Pancreas (tissue), 10 donors: Measurements from ENCODE around the gene SMURF1. TPM values are rescaled to one million over a fixed set of nuclear protein-coding genes. Genes with fewer than 3 reads are reported as not detected.

Experiments used
- ATAC-seq, 4 donors: fragments of 200-7000 bp; cut with Tn5 transposase; one replicate each; pipeline versions ENCODE4 v1.8.0 to v1.9.1; 2020; ENCODE audit warnings: mild to moderate bottlenecking in 4 of 4, moderate library complexity in 4 of 4
- DNase-seq, 6 donors: peaks; one replicate each; pipeline ENCODE4 v3.0.0-alpha.2; 2020
- FAIRE-seq: peaks from 2 replicates; lab custom pipeline; 2012; peaks lifted over from hg19 to GRCh38; lab: Jason Lieb, UNC
- H3K27ac ChIP-seq, 4 donors: fragments of 200-600 bp; sonication (generic); 1 replicate in 3 of 4; 2 replicates in 1 of 4; pipeline versions ENCODE4 v1.5.0 to v1.8.0; 2020
- H3K27me3 ChIP-seq, 4 donors: fragments of 200-600 bp; one replicate each; pipeline ENCODE4 v1.8.0; 2021
- H3K36me3 ChIP-seq, 3 donors: fragments of 200-600 bp; sonication (generic) in 1 of 3; one replicate each; pipeline versions ENCODE4 v1.5.0 to v1.8.0; 2020 to 2021
- H3K4me1 ChIP-seq, 3 donors: fragments of 200-600 bp; one replicate each; pipeline ENCODE4 v1.8.0; 2021
- H3K4me3 ChIP-seq, 4 donors: fragments of 200-600 bp; sonication (generic) in 2 of 4; one replicate each; pipeline versions ENCODE4 v1.5.0 to v1.8.0; 2020 to 2021
- H3K9me3 ChIP-seq, 4 donors: fragments of 200-600 bp; one replicate each; pipeline ENCODE4 v1.8.0; 2021
- WGBS, 2 donors: extraction: QIAGEN DNeasy Blood & Tissue Kit; methylation state at CpG; one replicate each; pipeline ENCODE4 v1.1.7; 2013; 5-methylcytosine and 5-hydroxymethylcytosine counted together
- intact Hi-C, 3 donors: fragments of 100-400 bp; cut with DNase I; formaldehyde crosslinking; loops; one replicate each; pipeline versions ENCODE4 v1.11.1 to v1.14.2; 2022
- polyA plus RNA-seq, 2 donors: library from polyadenylated mRNA; stranded (reverse); fragments of 200-250 nt; gene quantifications; one replicate each; pipeline ENCODE4 v1.2.3, GENCODE V29; 2013
- total RNA-seq, 6 donors: library from RNA; stranded (reverse); fragmentation: NEBNext Ultra II Directional in 4 of 6; extraction: Animal tissue kit (Norgen Biotek cat#: 25700) in 4 of 6; gene quantifications; one replicate each; pipeline versions ENCODE4 v1.2.1 to v1.2.4, GENCODE V29; 2021 to 2023
- TF ChIP-seq, protein P1 (sequence below), 4 donors: fragments of 200-600 bp; sonication (generic) in 3 of 4; IDR thresholded peaks; one replicate each; pipeline versions ENCODE4 v1.5.0 to v1.8.0; 2021; ENCODE audit warnings: antibody characterized with exemption in 4 of 4
- donor health status: healthy with polysubstance abuse.
- donor health status: DM: no; HTN: no; CAD: no; lungs with moderate emphysema.
- donor health status: DM: no; HTN: no; CAD: no.
- donor health status: control.
- donor health status: control.
- donor health status: Bipolar disorder and iron deficiency.
- donor health status: DM: yes; HTN: yes; CAD: no.
- donor health status: DM: no; HTN: no; CAD: no.
- donor health status: DM: no; HTN: no; CAD: no.
- donor health status: DM: yes; HTN: yes; CAD: no.

Gene SMURF1
- total and polyA plus RNA-seq, 8 donors = 7.6 to 22.7 (median 14.1) TPM

DNA sequence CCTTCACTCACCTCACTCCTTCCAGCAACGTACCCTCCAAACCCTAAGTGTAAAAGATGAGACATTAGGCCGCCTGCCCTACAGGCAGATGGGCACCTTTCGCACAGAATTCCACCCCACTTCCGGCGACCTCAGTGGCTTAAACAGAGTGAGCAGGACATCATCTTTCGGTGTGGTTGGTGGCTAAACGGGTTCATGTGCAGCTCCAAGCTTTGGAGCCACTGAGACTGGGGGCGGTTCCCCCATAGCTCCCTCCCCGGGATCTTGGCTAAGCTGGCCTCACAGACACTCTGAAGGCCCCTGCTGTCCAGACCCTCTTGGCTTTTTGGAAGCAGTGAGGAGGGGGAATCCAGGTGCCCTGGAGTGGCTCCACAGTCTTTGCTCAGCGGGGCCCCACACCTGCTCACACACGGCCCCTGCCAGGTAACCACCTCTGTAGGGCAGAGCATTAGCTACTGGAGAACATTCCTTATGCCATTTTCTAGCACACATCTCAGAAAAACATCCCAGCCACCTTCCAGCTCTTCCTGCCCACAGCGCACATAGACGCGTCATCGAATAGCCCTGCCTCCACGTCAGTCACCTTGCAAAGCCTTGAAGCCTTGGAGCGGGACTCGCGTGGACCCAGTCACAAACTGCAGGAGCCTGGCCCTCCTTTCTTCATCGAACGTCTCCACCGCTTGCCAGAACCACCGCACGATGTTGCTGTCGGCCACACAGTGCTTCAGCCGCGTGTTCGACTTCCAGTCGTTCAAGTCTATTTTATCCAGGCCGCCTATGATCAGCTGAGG is 108.8 kb downstream of the SMURF1 start:
- WGBS, 2 donors = 91 to 93% methylated on average over 30 of the region's 30 CpGs
- intact Hi-C loops = loop anchor here in 1 of 3 donors (5.0 kb wide), 1 partner anchor 277 kb away; no protein-coding TSS in a partner anchor

DNA sequence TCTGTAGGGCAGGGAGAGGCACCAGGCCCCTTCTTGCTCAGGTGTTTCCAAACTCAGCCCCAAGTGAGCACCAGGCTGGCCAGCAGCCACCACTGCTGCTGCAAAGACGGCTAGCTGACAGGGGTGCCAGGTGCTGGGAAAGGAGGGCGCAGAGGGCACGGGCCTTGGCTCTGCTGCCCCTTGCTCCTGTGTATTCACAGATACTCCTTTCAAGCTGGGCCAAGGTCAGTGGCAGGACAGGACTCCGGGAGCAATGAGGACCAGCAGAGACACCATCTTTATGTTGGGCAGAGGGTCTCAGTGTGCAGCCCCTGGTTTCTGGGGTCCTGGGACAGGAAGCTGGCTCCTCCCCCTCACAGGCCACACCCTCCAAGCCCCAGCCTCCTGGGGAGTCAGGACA is 110.1 kb downstream of the SMURF1 start:
- FAIRE-seq (no peak), DNase-seq (no peak), ATAC-seq (no peak)
- H3K4me3 ChIP-seq = no peak overlapping the region
- intact Hi-C loops = no loop called here
- H3K27ac ChIP-seq = no peak overlapping the region
- no peaks in the 10 kb centered on the region for H3K9me3 ChIP-seq
- H3K27me3 ChIP-seq = no peaks in the 10 kb centered on the region
- 76 to 81% methylated on average over 4 of the region's 4 CpGs for WGBS, 2 donors
- peaks cover 4 to 98% (median 37%) of the 10 kb centered on the region in 3 donors for H3K36me3 ChIP-seq
- TF ChIP-seq, protein P1, sequence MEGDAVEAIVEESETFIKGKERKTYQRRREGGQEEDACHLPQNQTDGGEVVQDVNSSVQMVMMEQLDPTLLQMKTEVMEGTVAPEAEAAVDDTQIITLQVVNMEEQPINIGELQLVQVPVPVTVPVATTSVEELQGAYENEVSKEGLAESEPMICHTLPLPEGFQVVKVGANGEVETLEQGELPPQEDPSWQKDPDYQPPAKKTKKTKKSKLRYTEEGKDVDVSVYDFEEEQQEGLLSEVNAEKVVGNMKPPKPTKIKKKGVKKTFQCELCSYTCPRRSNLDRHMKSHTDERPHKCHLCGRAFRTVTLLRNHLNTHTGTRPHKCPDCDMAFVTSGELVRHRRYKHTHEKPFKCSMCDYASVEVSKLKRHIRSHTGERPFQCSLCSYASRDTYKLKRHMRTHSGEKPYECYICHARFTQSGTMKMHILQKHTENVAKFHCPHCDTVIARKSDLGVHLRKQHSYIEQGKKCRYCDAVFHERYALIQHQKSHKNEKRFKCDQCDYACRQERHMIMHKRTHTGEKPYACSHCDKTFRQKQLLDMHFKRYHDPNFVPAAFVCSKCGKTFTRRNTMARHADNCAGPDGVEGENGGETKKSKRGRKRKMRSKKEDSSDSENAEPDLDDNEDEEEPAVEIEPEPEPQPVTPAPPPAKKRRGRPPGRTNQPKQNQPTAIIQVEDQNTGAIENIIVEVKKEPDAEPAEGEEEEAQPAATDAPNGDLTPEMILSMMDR (IDR thresholded peaks at IDR 0.05) = no peak
- H3K4me1 ChIP-seq = no peaks in the 10 kb centered on the region

More for the DNA sequence above, 108.8 kb downstream of the SMURF1 start:
- H3K4me3 ChIP-seq = no peak overlapping the region
- peaks cover 2 to 98% (median 37%) of the 10 kb centered on the region in 3 donors for H3K36me3 ChIP-seq
- DNase-seq (peak in 1 of 6 donors; percentile 5), FAIRE-seq (no peak), ATAC-seq (no peak)
- no peaks in the 10 kb centered on the region for H3K27me3 ChIP-seq
- H3K9me3 ChIP-seq = no peaks in the 10 kb centered on the region
- TF ChIP-seq, protein P1 (IDR thresholded peaks at IDR 0.05) = no peak
- no peaks in the 10 kb centered on the region for H3K4me1 ChIP-seq
- H3K27ac ChIP-seq = no peak overlapping the region

DNA sequence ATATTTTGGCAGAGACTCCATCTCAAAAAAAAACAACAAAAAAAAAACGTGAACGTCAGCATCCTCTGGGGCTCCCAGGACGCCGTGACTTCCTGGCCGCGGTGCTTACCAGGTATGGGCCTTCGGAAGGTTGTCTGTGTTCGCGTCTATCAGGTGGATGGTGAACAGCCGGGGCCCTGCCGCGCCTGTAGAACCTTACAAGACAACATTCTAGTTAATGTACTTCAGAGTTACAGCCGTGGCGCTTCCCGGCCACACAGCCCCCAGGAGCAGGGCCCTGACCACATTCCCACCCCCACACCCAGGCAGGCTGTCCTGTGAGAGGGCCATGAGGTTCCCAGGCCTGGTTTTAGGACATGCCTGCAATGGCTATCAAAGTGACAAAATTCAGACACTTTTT is 111.0 kb downstream of the SMURF1 start:
- ATAC-seq (no peak), FAIRE-seq (no peak), DNase-seq (no peak)
- Histone ChIP-seq H3K27ac (no peak overlapping the region), H3K27me3 (no peaks in the 10 kb centered on the region), H3K9me3 (no peaks in the 10 kb centered on the region), H3K4me3 (no peak overlapping the region), H3K4me1 (no peaks in the 10 kb centered on the region), H3K36me3 (peaks cover 4 to 94% (median 33%) of the 10 kb centered on the region in 3 donors)
- TF ChIP-seq, protein P1 (IDR thresholded peaks at IDR 0.05) = no peak
- intact Hi-C loops = no loop called here
- 88 to 92% methylated on average over 15 of the region's 15 CpGs for WGBS, 2 donors

DNA sequence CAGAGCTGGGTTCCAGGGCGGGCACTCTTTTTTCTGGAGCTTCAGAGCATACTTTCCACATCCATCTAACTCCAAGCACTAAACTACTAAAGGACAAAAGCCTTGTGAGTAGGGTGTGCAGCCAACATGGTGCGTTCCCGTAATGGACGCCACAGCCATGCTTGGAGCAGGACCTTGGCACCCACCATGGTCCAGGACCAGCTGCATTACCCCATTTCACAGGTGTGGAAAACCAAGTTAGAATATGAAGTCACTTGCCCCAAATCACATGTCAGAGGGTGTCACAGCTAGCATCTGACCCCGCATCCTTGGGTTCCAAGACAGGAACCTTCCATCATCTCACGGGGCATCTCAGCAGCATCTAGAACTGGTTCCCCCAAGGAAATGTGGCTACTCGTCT is 112.4 kb downstream of the SMURF1 start:
- intact Hi-C loops = no loop called here
- H3K27me3 ChIP-seq = no peaks in the 10 kb centered on the region
- DNase-seq = no peak
- no peak overlapping the region for H3K4me3 ChIP-seq
- H3K9me3 ChIP-seq = no peaks in the 10 kb centered on the region
- no peak for FAIRE-seq
- no peak for ATAC-seq
- TF ChIP-seq, protein P1 (IDR thresholded peaks at IDR 0.05) = no peak
- WGBS, 2 donors = 90 to 92% methylated on average over 7 of the region's 7 CpGs
- no peak overlapping the region for H3K27ac ChIP-seq
- H3K4me1 ChIP-seq = no peaks in the 10 kb centered on the region
- peaks cover 2 to 80% (median 21%) of the 10 kb centered on the region in 3 donors for H3K36me3 ChIP-seq

DNA sequence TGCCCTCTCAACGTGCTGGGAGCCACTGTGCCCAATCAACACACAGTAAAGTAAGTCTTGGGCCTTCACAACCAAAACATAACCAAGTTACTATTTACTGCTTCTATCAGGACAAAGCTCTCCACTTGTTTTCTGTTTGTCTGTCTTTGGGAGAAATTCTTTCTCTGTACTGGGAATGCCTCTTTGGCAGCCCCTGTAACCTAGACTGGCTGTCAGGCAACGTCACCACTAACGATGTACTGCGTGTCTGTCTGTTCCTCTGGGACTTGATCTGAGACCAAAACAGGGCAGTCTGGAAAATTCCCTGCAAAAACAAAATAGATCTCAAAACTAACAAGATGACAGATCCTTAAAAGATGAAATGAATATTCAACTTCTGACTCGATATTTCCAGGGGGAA is 113.0 kb downstream of the SMURF1 start:
- DNase-seq = no peak

More for the DNA sequence above, 113.0 kb downstream of the SMURF1 start:
- ATAC-seq = peak in 2 of 4 donors; percentile 11 to 12
- Histone ChIP-seq H3K4me1 (no peaks in the 10 kb centered on the region), H3K27me3 (no peaks in the 10 kb centered on the region), H3K9me3 (no peaks in the 10 kb centered on the region), H3K36me3 (peaks cover 2 to 76% (median 16%) of the 10 kb centered on the region in 3 donors), H3K27ac (no peak overlapping the region), H3K4me3 (no peak overlapping the region)
- TF ChIP-seq, protein P1 (IDR thresholded peaks at IDR 0.05) = no peak
- 86 to 89% methylated on average over 5 of the region's 5 CpGs for WGBS, 2 donors
- intact Hi-C loops = no loop called here
- FAIRE-seq = no peak
